IPS-NIHi7 (cell line): ENCODE data around the gene PPM1G.
A peak's percentile ranks its signal among the peaks of the same experiment; 100 is the strongest.
"Not testable (repeated sequence)": the region's sequence is repeated elsewhere in the genome, so short reads cannot be mapped to it uniquely, and the experiment has no call there.

Source experiments
- DNase-seq: peaks from one replicate; pipeline ENCODE4 v3.0.0; 2012; ENCODE audit warnings: mixed read lengths; ENCODE audit errors: extremely low spot score

Gene PPM1G

DNA sequence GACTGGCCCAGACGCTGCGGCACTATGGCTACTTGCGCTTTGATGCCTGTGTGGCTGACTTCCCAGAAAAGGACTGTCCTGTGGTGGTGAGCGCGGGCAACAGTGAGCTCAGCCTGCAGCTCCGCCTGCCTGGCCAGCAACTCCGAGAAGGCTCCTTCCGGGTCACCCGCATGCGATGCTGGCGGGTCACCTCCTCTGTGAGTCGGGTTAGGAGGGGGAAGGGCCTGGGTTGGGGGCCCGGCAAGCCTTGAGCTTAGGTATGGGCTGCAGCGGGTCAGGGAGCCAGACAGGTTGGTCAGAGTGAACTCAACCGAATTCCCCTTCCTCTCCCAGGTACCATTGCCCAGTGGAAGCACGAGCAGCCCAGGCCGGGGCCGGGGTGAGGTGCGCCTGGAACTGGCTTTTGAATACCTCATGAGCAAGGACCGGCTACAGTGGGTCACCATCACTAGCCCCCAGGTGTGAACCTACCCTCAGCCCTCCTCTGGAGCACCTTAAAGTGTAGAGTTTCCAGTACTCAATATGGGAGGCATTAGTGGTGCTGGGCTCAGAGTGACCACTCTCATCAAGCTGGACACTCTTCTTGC, 33.8 kb downstream of the PPM1G start:
- DNase-seq: no peak

DNA sequence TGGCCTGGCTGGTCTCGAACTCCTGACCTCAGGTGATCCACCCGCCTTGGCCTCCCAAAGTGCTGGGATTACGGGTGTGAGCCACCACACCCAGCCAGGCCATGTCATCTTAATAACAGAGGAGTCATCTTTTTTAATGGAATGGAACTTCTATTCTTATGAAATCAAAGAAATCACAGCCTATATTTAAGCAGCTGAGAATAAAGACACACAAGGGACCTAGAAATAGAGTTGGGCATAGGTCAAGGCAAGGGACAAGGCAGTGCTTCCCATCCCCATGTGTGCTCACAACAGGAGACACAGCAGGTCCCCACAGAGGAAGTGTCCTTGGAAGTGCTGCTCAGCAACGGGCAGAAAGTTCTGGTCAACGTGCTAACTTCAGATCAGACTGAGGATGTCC, 35.8 kb downstream of the PPM1G start:
- DNase-seq: no peak

GRCh38 chr2:27372937-27373336, 36.5 kb downstream of the PPM1G start:
- DNase-seq: no peak

- DNase-seq: no peak
Measured at GRCh38 chr2:27370816-27371620, 38.4 kb downstream of the PPM1G start.

DNA sequence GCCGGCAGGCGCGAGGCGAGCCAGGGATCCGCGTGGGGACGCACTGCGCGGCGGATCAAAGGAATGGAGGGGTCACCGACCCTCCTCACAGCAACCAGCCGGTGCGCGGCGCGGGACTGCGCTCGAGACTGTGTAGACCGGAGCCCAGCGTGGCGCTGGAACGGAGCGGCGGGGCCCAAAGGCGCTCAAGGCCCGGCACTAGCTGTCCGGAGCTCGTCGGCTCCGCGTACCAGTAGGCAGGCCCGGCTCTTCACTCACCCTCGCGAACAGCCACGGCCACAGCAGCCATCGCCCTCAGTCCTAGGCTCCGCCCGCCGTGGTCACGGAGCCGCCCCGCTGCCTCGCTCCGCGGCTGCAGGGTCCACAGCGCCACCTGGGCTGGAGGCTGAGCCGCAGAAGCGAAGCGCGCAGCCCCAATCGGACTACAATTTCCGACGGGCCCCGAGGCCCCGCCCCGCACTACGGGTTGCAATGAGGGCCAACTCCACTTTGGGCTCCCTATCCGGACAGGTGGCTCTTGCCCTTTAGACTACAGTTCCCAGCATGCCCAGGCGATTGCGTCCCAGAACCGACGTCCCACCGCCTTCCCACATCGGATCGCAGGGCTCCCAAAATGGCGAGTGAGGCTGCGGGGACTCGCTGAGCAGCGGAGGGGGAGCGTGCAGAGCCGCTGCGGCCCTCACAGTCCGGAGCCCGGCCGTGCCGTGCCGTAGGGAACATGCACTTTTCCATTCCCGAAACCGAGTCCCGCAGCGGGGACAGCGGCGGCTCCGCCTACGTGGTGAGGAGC, 39.2 kb downstream of the PPM1G start, which contains the start of the genes EIF2B4 and SNX17:
Gene EIF2B4, minus strand, starts transcription at position 313 of the 790 bp plus-strand sequence. Its CDS starts 24 bp downstream, at position 289.
Gene SNX17, plus strand, starts transcription at position 591 of the 790 bp plus-strand sequence. Its CDS starts 128 bp downstream, at position 719.
- peak; percentile 91 for DNase-seq

- peak; percentile 80 for DNase-seq
Measured at GRCh38 chr2:27369471-27370025, 39.8 kb downstream of the PPM1G start.

GRCh38 chr2:27363933-27364332, 45.5 kb downstream of the PPM1G start:
- no peak for DNase-seq

- DNase-seq: no peak
Measured at GRCh38 chr2:27362678-27363420, 46.5 kb downstream of the PPM1G start.

GRCh38 chr2:27356382-27357181, 52.8 kb downstream of the PPM1G start, which contains the start of gene GTF3C2:
GTF3C2 (minus strand) TSS chr2:27356764; CDS start chr2:27343554, 13,210 bp downstream.
- peak; percentile 91 for DNase-seq

GRCh38 chr2:27356056-27356381, 53.4 kb downstream of the PPM1G start:
- peak; percentile 51 for DNase-seq

- DNase-seq: no peak
Measured at GRCh38 chr2:27354597-27354927, 54.8 kb downstream of the PPM1G start.

- no peak for DNase-seq
Measured at GRCh38 chr2:27353762-27354596, 55.4 kb downstream of the PPM1G start.

GRCh38 chr2:27353386-27353761, 56.0 kb downstream of the PPM1G start:
- not testable (repeated sequence) for DNase-seq

DNA sequence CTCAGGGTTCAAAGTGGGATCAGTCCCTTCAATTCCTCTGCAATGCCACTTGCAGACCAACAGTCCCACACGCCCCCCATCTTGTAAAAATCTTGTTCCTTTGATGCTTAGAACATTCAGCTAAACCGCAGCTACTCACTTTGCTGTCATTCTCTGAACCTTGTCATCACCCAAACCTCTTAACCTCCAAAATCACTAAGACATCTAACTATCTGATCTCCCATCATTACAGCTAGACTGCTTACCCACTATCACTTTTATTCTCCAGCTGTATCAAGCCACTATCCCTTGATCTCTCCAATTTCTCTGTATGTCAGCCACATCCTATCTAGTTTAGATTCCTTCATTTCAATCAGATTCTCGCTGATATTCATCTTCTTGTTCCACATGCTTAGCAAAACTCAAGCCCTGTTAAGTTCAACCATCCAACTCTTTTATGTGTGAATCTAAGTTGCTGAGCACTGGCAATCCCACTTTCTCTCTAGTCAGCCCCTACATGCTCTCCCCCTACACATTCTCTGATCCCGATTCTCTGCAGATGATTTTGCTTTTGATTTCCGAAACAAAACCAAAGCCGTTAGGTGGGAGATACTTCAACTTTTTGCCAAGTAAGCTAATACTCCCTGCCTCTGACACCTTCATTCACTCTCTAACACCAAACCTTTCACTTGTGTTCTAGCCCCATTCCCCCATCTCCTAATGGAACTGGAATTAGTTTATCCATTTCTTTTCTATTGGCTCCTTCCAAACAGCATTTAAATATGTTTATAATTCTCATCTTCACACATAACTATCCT, 57.4 kb downstream of the PPM1G start:
- DNase-seq: no peak

- no peak for DNase-seq
Measured at GRCh38 chr2:27350106-27350693, 59.2 kb downstream of the PPM1G start.

- DNase-seq: no peak
Measured at GRCh38 chr2:27347641-27348040, 61.8 kb downstream of the PPM1G start.

DNA sequence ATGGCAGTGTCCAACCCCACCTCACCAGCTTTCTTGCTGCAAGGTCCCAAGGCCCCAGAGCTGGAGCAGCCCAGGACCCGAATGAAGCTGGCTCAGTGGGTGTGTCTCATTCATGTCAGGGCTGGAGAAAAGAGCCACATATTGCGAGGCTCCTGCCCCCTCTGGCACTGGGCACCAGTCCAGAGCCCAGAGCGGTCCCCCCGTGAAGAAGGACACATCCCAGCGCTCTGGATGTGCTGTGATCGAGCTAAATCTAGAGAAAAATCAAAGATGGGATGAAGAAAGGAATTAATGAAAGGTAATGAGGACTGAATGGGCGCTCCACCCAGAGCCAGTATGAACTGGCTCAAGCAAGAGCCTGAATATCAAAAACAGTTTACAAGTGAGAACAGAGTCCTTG, 73.2 kb downstream of the PPM1G start:
- DNase-seq: no peak

DNA sequence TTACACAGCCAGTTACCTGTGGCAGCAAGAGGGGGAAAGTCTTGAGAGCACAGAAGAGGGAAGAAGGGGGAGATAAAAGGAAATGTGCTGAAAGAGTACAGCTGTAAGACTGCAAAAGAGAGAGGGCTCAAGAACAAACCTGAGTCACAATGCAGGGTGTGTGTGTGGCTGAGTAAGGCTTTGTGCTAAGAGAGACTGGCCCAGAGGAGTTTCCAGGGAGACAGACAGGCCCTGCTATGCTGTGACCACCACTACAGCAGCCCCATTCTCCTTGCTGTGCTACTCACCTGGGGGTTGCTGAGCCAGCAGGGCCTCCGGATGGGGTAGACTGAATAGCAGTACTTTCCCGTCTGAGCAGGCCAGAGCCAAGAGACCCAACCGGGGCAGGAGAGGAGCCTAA, 74.1 kb downstream of the PPM1G start:
- no peak for DNase-seq
